K562 (cell line): ENCODE results near the gene ACOT7. TPM values are rescaled to one million over a fixed set of nuclear protein-coding genes. Genes with fewer than 3 reads are reported as not detected.

Source experiments
- ATAC-seq: fragments of 200-7000 bp; cut with Tn5 transposase; 3 replicates; pipeline ENCODE4 v1.9.1; 2020; ENCODE audit warnings: moderate library complexity
- BruUV-seq: library from RNA; stranded (reverse); fragments of 400-500 nt; replicated peaks from 2 replicates; lab custom pipeline; 2021; lab: Mats Ljungman, UMichigan
- CTCF ChIA-PET: fragments of 300-600 bp; formaldehyde crosslinking; extraction: SDS; loops from one replicate; lab custom pipeline; 2021; ENCODE audit warnings: low intra/inter-chr PET ratio; lab: Yijun Ruan, JAX
- POLR2A ChIA-PET: fragments of 300-600, 350-650 bp; sonication (Branson Sonifier 250); formaldehyde crosslinking; extraction: SDS; loops from one replicate; lab custom pipeline; 2021; ENCODE audit warnings: antibody characterized with exemption, inconsistent platforms; lab: Yijun Ruan, JAX
- DNase-seq, 4 experiments: peaks; one replicate each; pipeline versions ENCODE4 v3.0.0 to v3.0.0-alpha.2; 2011 to 2018; ENCODE audit warnings: low spot score in 3 of 4, mixed read lengths in 3 of 4; ENCODE audit errors: extremely low read depth in 1 of 4
- FAIRE-seq: peaks from 2 replicates; lab custom pipeline; 2011; peaks lifted over from hg19 to GRCh38; lab: Jason Lieb, UNC
- H2AFZ ChIP-seq: 2 replicates; pipeline ENCODE4 v1.6.0; 2011; ENCODE audit warnings: low read depth, low read length, control low read depth, inconsistent platforms
- H3K27ac ChIP-seq: fragments of 200-600 bp; 3 replicates; pipeline ENCODE4 v1.8.0; 2011; ENCODE audit warnings: low read depth, mild to moderate bottlenecking, control low read depth, inconsistent platforms, low read length, moderate library complexity, mixed read lengths; ENCODE audit errors: extremely low read depth
- H3K27me3 ChIP-seq, 2 experiments: fragments of 300-600 bp in 1 of 2; 2 replicates in 1 of 2; 3 replicates in 1 of 2; pipeline versions ENCODE4 v1.6.0 to v1.8.0; 2011; ENCODE audit warnings: inconsistent platforms in 2 of 2, low read length in 2 of 2, mild to moderate bottlenecking in 1 of 2, mixed read lengths in 1 of 2, moderate library complexity in 1 of 2; ENCODE audit not compliant: control insufficient read depth in 2 of 2, insufficient read depth in 2 of 2
- H3K36me3 ChIP-seq: fragments of 300-600 bp; 3 replicates; pipeline ENCODE4 v1.8.0; 2011; ENCODE audit warnings: mild to moderate bottlenecking, low read length, inconsistent platforms; ENCODE audit not compliant: control insufficient read depth, insufficient read depth
- H3K4me1 ChIP-seq, 2 experiments: fragments of 200-600 bp in 1 of 2; replicated peaks in 1 of 2; 2 replicates in 1 of 2; 3 replicates in 1 of 2; pipeline versions ENCODE4 v1.5.1 to v1.8.0; 2011; ENCODE audit warnings: inconsistent platforms in 2 of 2, low read length in 2 of 2, mild to moderate bottlenecking in 1 of 2, mixed read lengths in 1 of 2, moderate library complexity in 1 of 2; ENCODE audit not compliant: control insufficient read depth in 2 of 2, insufficient read depth in 2 of 2
- H3K4me2 ChIP-seq: 2 replicates; pipeline ENCODE4 v1.6.1; 2011; ENCODE audit warnings: low read length, control low read depth, inconsistent platforms, mixed read lengths; ENCODE audit not compliant: insufficient read depth
- H3K4me3 ChIP-seq: fragments of 200-600 bp; sonication (generic), shearing (Covaris generic); 2 replicates; pipeline ENCODE4 v1.5.1; 2016; ENCODE audit warnings: control low read depth, inconsistent platforms
- H3K79me2 ChIP-seq: fragments of 200-600 bp; 3 replicates; pipeline ENCODE4 v1.8.0; 2011; ENCODE audit warnings: low read length, inconsistent platforms; ENCODE audit not compliant: control insufficient read depth, insufficient read depth
- H3K9ac ChIP-seq, 2 experiments: 2 replicates each; pipeline versions ENCODE4 v1.6.0 to v1.6.1; 2011; ENCODE audit warnings: low read depth in 2 of 2, low read length in 2 of 2, control low read depth in 1 of 2, inconsistent platforms in 1 of 2, mild to moderate bottlenecking in 1 of 2, mixed read lengths in 1 of 2; ENCODE audit not compliant: insufficient read depth in 1 of 2
- H3K9me1 ChIP-seq: one replicate; pipeline ENCODE4 v1.6.0; 2011; ENCODE audit warnings: inconsistent platforms, mild to moderate bottlenecking, low read length, moderate library complexity; ENCODE audit not compliant: control insufficient read depth, insufficient read depth
- H3K9me3 ChIP-seq: replicated peaks from 2 replicates; pipeline ENCODE4 v1.5.1; 2011; ENCODE audit warnings: low read depth, low read length, inconsistent platforms; ENCODE audit not compliant: control insufficient read depth, insufficient read depth
- H4K20me1 ChIP-seq: replicated peaks from 2 replicates; pipeline ENCODE4 v1.6.1; 2011; ENCODE audit warnings: low read length, inconsistent platforms, mixed read lengths; ENCODE audit not compliant: control insufficient read depth, insufficient read depth
- CEBPB ChIP-seq: fragments of 450-650 bp; IDR thresholded peaks from 2 replicates; pipeline ENCODE4 v1.6.1; 2016; ENCODE audit warnings: missing genetic modification characterization, missing compliant biosample characterization
- WGBS: fragments of 100-300 bp; shearing (Covaris generic); methylation state at CpG from one replicate; pipeline ENCODE4 v1.1.6; 2016; ENCODE audit warnings: low coverage, mixed read lengths; ENCODE audit not compliant: insufficient coverage; ENCODE audit errors: missing lambda C conversion rate; 5-methylcytosine and 5-hydroxymethylcytosine counted together
- in situ Hi-C: fragments of 300-500 bp; cut with MboI; formaldehyde crosslinking; loops from 4 replicates; pipeline ENCODE4 v1.15.0; 2018; ENCODE audit warnings: inconsistent platforms, mixed read lengths
- intact Hi-C: fragments of 100-400 bp; cut with micrococcal nuclease; formaldehyde crosslinking; loops from 2 replicates; pipeline ENCODE4 v1.14.2; 2022
- polyA plus RNA-seq, 8 experiments: library from polyadenylated mRNA; depleted of rRNA in 4 of 8; stranded (reverse) in 5 of 8; unstranded in 3 of 8; fragments of >200 nt; fragmentation: Nextera tagmentation in 2 of 8; fragmentation: Illumina TruSeq in 1 of 8; extraction: Ambion mirVana in 2 of 8; extraction: Trizol in 1 of 8; gene quantifications; 2 replicates each; pipeline versions ENCODE4 v1.2.1 to v1.2.3, GENCODE V29; 2011 to 2014; ENCODE audit warnings: inconsistent platforms in 1 of 8, missing spikeins in 1 of 8
- total RNA-seq, 7 experiments: library from RNA; depleted of rRNA in 6 of 7; stranded (reverse); fragments of >200 nt in 6 of 7; fragmentation: Illumina TruSeq in 2 of 7; extraction: Trizol in 2 of 7; gene quantifications; 2 replicates each; pipeline versions ENCODE4 v1.2.1 to v1.2.3, GENCODE V29; 2011 to 2021; ENCODE audit warnings: low replicate concordance in 1 of 7
- TF ChIP-seq, protein P1 (sequence below): sonication (generic); formaldehyde crosslinking; IDR thresholded peaks from 2 replicates; pipeline ENCODE4 v1.8.0; 2022; ENCODE audit warnings: missing genetic modification reagents, mild to moderate bottlenecking, moderate library complexity, borderline replicate concordance
- TF ChIP-seq, protein P2 (sequence below), 2 experiments: fragments of 450-650 bp; formaldehyde crosslinking in 1 of 2; IDR thresholded peaks; 2 replicates each; pipeline versions ENCODE4 v1.4.0 to v1.6.1; 2014 to 2020; ENCODE audit warnings: mild to moderate bottlenecking in 2 of 2, borderline replicate concordance in 1 of 2, low read depth in 1 of 2

The ACOT7 gene
- total and polyA plus RNA-seq, 9 of the 15 experiments (the other 6 are each of a cell fraction or from before 2014, with no cell fraction given): 7.0 to 92.6 (median 37.2) TPM

DNA sequence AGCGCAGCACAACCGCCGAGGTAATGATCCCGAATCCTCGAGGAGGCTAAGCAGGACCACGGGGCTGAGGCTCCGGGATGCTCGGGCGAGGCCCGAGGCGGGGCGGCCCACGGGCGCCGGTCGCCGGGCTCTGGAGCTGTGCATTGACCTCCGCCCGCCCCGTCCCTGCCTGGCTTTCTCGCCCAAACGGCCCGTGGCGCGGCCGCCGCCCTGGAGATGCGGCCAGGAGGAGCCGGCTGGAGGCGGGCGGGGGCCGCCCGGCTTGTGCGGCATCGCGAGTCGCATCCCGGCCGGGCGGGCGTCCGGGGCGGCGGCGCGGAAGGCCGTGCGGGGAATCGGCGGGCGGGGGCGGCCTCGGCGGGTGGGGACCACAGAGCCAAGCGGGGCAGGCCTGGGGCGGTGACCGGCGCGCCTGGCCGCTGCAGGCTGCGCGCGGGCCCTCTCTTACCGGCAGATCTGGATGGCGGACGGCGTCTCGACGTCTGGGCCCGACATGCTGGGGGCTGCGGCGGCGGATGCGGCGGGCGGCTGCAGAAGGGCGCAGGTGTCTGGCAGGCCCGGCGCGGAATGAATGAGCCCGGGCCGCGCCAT is 663 bp downstream of the ACOT7 start (continued):
- TF ChIP-seq, protein P1, sequence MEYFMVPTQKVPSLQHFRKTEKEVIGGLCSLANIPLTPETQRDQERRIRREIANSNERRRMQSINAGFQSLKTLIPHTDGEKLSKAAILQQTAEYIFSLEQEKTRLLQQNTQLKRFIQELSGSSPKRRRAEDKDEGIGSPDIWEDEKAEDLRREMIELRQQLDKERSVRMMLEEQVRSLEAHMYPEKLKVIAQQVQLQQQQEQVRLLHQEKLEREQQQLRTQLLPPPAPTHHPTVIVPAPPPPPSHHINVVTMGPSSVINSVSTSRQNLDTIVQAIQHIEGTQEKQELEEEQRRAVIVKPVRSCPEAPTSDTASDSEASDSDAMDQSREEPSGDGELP (CRISPR knock-in tag): 0 out of 2 replicates have a peak, but pooled peaks have one; percentile 9

DNA sequence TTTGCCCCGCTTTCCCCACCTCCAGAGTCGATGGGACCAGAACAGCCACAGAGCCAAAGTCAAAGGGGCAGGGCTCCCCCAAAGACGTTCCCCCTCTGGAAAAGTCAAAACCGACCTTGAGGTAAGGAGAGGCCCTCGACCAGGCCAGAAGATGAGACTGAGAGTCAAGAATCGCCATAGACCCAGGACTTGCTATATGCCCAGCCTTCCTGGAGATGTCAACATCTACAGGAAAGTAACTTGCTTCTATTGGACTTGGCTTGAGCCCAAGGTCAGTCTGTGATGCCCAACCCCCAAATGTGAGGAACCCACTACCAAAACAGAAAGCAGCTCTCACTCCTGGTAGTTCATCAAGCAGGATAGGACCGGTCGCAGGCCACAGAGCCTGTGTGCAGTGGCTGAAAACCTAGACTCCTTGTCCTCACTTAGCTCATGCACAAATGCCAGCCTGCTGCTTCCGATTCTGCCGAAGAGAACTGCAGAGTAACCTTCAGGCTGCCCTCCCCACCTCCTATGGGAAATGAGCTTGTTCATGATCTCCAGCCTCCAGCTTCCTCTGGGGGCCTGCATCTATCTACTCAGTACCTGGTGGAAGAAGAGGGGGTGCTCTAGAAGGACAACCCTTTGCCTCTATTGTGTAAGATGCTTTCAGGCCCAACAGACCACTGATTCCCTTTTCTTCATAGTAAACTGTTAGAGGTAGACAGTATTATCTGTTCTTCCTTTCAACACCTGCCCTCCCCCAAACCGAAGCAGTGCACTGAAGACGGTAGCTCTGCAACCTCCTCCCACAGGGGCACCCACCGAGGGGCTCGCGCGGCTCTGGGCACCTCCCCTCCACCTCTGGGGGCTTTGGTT is 1.4 kb downstream of the ACOT7 start:
- H3K9ac ChIP-seq: peak overlapping the region; percentile 34 to 92
- H2AFZ ChIP-seq: peak overlapping the region; percentile 26
- BruUV-seq: TSS peak; percentile 61
- peaks cover 20% of the 10 kb centered on the region for H3K79me2 ChIP-seq
- in situ Hi-C loops (loop anchor here (5.0 kb wide), 1 partner anchor 165 kb away; the partner anchor contains the start of gene TAS1R1), intact Hi-C loops (no loop called here)
- H3K9me1 ChIP-seq: no peaks in the 10 kb centered on the region
- peak overlapping the region; percentile 91 for H3K4me3 ChIP-seq
- peaks cover 7% of the 10 kb centered on the region for H4K20me1 ChIP-seq
- H3K9me3 ChIP-seq: no peaks in the 10 kb centered on the region
- H3K4me1 ChIP-seq: peaks cover 13 to 20% of the 10 kb centered on the region in 2 experiments
- H3K36me3 ChIP-seq: no peaks in the 10 kb centered on the region
- FAIRE-seq (peak; percentile 59), ATAC-seq (no peak), DNase-seq (peak in 1 of 4 experiments; percentile 46)
- H3K27me3 ChIP-seq: no peaks in the 10 kb centered on the region
- H3K4me2 ChIP-seq: peak overlapping the region; percentile 83
- ChIA-PET CTCF (no interaction called here), POLR2A (interaction anchor here (0.5 to 4.8 kb wide), 17 partner anchors 10 to 667 kb away, joined by 3 to 43 read pairs (median 3); partner anchors contain the start of genes NOL9 and TAS1R1)
- WGBS: 46% methylated on average over 16 of the region's 16 CpGs
- peak overlapping the region; percentile 91; the same call in 1 of the 3 replicates for H3K27ac ChIP-seq
- peak; percentile 39 for TF ChIP-seq CEBPB (tag)
- TF ChIP-seq, protein P2, sequence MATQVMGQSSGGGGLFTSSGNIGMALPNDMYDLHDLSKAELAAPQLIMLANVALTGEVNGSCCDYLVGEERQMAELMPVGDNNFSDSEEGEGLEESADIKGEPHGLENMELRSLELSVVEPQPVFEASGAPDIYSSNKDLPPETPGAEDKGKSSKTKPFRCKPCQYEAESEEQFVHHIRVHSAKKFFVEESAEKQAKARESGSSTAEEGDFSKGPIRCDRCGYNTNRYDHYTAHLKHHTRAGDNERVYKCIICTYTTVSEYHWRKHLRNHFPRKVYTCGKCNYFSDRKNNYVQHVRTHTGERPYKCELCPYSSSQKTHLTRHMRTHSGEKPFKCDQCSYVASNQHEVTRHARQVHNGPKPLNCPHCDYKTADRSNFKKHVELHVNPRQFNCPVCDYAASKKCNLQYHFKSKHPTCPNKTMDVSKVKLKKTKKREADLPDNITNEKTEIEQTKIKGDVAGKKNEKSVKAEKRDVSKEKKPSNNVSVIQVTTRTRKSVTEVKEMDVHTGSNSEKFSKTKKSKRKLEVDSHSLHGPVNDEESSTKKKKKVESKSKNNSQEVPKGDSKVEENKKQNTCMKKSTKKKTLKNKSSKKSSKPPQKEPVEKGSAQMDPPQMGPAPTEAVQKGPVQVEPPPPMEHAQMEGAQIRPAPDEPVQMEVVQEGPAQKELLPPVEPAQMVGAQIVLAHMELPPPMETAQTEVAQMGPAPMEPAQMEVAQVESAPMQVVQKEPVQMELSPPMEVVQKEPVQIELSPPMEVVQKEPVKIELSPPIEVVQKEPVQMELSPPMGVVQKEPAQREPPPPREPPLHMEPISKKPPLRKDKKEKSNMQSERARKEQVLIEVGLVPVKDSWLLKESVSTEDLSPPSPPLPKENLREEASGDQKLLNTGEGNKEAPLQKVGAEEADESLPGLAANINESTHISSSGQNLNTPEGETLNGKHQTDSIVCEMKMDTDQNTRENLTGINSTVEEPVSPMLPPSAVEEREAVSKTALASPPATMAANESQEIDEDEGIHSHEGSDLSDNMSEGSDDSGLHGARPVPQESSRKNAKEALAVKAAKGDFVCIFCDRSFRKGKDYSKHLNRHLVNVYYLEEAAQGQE (IDR thresholded peaks at IDR 0.05; ENCODE audit: borderline replicate concordance): peak; percentile 6; the same call in 1 of the 2 replicates
- TF ChIP-seq, protein P2 (CRISPR knock-in tag; IDR thresholded peaks at IDR 0.05; ENCODE audit: low read depth): no peak
